ENCODE measurements around the gene MYH11.

The MYH11 gene

DNA sequence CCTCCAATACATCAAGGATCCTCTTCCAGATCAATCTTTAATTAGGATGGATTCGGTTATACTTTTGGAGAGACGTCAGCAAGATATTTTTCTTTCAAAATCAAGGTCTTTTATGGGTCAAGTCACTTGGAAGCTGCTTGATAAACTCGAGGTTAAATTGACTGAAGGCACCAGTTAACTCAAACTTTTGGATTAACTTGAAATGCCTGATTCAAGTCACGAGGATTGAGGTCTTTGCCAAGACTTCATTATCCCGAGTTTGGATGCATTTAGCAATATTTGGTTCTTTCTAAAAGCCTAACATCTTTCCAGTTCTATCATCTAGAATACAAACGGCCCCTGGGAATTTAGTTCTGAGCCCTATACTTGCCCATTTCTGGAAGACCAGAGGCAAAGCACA, 82.9 kb downstream of the MYH11 start:
- no peak for TF ChIP-seq GATA3 (IDR thresholded peaks at IDR 0.05; ENCODE audit: low read depth, low read length)
- TF ChIP-seq GATA2 (IDR thresholded peaks at IDR 0.05; ENCODE audit: low read depth, low read length), result no peak

DNA sequence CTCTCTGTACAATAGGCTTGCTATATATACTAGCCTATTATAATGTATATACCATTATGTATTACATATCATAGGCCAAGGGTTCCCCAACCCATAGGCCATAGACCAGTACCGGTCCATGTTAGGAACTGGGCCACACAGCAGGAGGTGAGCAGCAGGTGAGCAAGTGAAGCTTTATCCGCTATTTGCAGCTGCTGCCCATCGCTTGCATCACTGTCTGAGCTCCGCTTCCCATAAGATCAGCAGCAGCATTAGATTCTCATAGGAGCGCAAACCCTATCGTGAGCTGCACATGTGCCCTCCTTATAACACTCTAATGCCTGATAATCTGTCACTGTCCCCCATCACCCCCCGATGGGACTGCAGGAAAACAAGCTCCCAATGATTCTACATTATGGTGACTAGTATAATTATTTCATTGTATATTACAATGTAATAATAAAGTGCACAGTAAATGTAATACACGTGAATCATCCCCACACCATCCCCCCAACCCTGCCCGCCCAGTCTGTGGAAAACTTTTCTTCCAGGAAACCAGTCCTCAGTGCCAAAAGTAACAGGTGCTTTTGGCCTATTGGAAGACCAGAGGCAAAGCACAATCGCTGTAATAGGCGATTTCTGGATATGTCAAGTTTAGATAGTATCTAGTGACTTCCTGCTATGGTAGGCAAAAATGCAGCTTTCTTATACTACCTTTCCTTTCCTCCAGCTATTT, 84.1 kb downstream of the MYH11 start:
- TF ChIP-seq GATA2 (IDR thresholded peaks at IDR 0.05; ENCODE audit: low read depth, low read length), result no peak
- no peak for TF ChIP-seq GATA3 (IDR thresholded peaks at IDR 0.05; ENCODE audit: low read depth, low read length)

- TF ChIP-seq GATA2 (IDR thresholded peaks at IDR 0.05; ENCODE audit: low read depth, low read length) (no peak), GATA3 (IDR thresholded peaks at IDR 0.05; ENCODE audit: low read depth, low read length) (no peak)
Measured at GRCh38 chr16:15771694-15772093, 85.1 kb downstream of the MYH11 start.

- TF ChIP-seq GATA3 (IDR thresholded peaks at IDR 0.05; ENCODE audit: low read depth, low read length) (no peak), GATA2 (IDR thresholded peaks at IDR 0.05; ENCODE audit: low read depth, low read length) (no peak)
Measured at GRCh38 chr16:15770512-15770911, 86.3 kb downstream of the MYH11 start.

DNA sequence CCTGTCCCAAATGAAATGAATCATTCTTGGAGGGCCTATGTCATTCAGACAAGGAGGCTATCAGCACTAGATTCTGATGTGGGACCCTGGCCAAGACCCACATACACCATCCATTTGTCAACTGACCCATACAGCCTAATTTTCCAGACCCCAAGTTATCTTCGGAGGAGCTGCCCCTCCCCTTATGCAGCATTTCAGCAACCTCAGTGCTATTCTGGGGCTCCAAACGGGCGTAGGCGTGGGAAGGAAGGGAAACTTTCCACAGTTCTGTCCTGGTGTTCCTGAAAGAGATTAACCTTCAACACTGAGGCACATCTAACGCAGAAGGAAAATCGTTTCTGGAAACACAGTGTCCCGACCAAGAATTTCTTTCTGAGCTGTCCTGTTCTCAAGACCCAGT, 86.7 kb downstream of the MYH11 start:
- TF ChIP-seq GATA3 (IDR thresholded peaks at IDR 0.05; ENCODE audit: low read depth, low read length) (no peak), GATA2 (IDR thresholded peaks at IDR 0.05; ENCODE audit: low read depth, low read length) (no peak)

GRCh38 chr16:15769239-15769638, 87.6 kb downstream of the MYH11 start:
- TF ChIP-seq GATA2 (IDR thresholded peaks at IDR 0.05; ENCODE audit: low read depth, low read length) (no peak), GATA3 (IDR thresholded peaks at IDR 0.05; ENCODE audit: low read depth, low read length) (no peak)

DNA sequence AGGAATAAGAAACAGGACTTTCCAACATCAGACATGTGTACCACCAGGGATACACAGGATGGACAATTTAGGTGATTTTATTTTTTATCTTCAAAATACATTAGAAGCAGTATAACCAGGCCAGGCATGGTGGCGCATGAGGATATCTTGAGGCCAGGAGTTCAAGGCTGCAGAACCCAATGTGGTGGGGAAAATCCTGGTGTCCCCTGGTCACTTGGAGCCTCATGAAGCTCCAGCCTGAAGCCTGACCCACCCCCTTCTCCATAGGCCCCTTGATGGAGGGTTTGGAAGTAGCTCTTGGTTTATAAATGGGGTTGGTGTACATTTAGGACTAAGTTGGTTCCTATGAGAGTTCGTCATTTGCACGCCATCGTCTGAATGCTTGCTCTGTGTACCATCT, 88.6 kb downstream of the MYH11 start:
- TF ChIP-seq GATA2 (IDR thresholded peaks at IDR 0.05; ENCODE audit: low read depth, low read length) (no peak), GATA3 (IDR thresholded peaks at IDR 0.05; ENCODE audit: low read depth, low read length) (no peak)

- TF ChIP-seq GATA3 (IDR thresholded peaks at IDR 0.05; ENCODE audit: low read depth, low read length) (no peak), GATA2 (IDR thresholded peaks at IDR 0.05; ENCODE audit: low read depth, low read length) (no peak)
Measured at GRCh38 chr16:15766918-15767317, 89.9 kb downstream of the MYH11 start.

- TF ChIP-seq GATA3 (IDR thresholded peaks at IDR 0.05; ENCODE audit: low read depth, low read length) (no peak), GATA2 (IDR thresholded peaks at IDR 0.05; ENCODE audit: low read depth, low read length) (no peak)
Measured at GRCh38 chr16:15765880-15766279, 90.9 kb downstream of the MYH11 start.

- TF ChIP-seq GATA2 (IDR thresholded peaks at IDR 0.05; ENCODE audit: low read depth, low read length) (no peak), GATA3 (IDR thresholded peaks at IDR 0.05; ENCODE audit: low read depth, low read length) (no peak)
Measured at GRCh38 chr16:15765116-15765515, 91.7 kb downstream of the MYH11 start.

DNA sequence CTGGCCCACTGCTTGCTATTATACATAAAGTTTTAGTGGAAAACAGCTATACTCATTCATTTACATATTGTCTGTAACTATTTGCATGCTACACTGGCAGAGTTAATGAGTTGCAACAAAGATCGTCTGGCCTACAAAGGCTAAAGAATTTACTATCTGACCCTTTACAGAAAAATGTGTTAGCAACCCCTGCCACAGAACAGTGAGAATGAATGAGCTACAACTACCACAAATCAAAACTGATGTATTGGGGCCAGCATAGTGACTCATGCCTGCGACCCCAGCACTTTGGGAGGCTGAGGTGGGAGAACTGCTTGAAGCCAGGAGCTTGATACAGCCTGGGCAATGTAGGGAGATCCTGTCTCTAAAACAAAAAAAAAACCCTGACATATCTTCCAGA, 92.7 kb downstream of the MYH11 start:
- no peak for TF ChIP-seq GATA3 (IDR thresholded peaks at IDR 0.05; ENCODE audit: low read depth, low read length)
- TF ChIP-seq GATA2 (IDR thresholded peaks at IDR 0.05; ENCODE audit: low read depth, low read length), result no peak

- no peak for TF ChIP-seq GATA2 (IDR thresholded peaks at IDR 0.05; ENCODE audit: low read depth, low read length)
- TF ChIP-seq GATA3 (IDR thresholded peaks at IDR 0.05; ENCODE audit: low read depth, low read length), result no peak
Measured at GRCh38 chr16:15760129-15760528, 96.7 kb downstream of the MYH11 start.

- TF ChIP-seq GATA3 (IDR thresholded peaks at IDR 0.05; ENCODE audit: low read depth, low read length), result no peak
- no peak for TF ChIP-seq GATA2 (IDR thresholded peaks at IDR 0.05; ENCODE audit: low read depth, low read length)
Measured at GRCh38 chr16:15759070-15759469, 97.8 kb downstream of the MYH11 start.

DNA sequence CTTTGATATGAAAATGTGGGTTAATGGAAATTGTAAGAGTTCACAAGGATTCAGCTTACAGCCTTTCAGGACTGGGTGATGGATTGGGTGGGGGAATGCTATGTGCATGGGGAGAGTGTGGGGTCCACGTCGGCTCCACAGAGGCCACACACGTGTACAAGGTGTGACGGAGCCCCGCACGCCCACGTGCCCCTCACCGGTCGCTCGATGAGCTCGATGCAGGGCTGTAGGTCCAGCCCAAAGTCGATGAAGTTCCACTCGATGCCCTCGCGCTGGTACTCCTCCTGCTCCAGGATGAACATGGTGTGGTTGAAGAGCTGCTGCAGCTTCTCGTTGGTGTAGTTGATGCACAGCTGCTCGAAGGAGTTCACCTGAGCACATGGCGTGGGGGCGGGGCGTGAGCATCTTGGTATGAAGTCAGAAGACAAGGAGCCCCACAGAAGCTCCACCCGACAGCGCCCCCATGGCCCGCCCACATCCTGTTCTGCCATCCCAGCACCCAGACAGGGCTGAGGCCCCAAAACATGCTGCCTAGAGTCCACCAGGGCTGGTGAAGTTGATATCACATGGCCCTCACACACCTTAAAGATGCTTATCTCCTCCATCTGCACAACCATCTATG, 99.1 kb downstream of the MYH11 start:
- no peak for TF ChIP-seq GATA3 (IDR thresholded peaks at IDR 0.05; ENCODE audit: low read depth, low read length)
- peak; percentile 39; the same call in 1 of the 2 replicates for TF ChIP-seq GATA2 (IDR thresholded peaks at IDR 0.05; ENCODE audit: low read depth, low read length)

- no peak for TF ChIP-seq GATA2 (IDR thresholded peaks at IDR 0.05; ENCODE audit: low read depth, low read length)
- no peak for TF ChIP-seq GATA3 (IDR thresholded peaks at IDR 0.05; ENCODE audit: low read depth, low read length)
Measured at GRCh38 chr16:15757077-15757386, 99.8 kb downstream of the MYH11 start.

All from SH-SY5Y (cell line).